Measurements from ENCODE around the gene MSL1.

The MSL1 gene

GRCh38 chr17:40174514-40174913 lies 52.7 kb downstream of the MSL1 start:
- DNase-seq (ENCODE audit: low read depth in 2 of 2), result no peak

GRCh38 chr17:40175928-40176753 lies 54.4 kb downstream of the MSL1 start:
- DNase-seq (ENCODE audit: low read depth in 2 of 2), result no peak

- DNase-seq (ENCODE audit: low read depth in 2 of 2), result no peak
Measured at GRCh38 chr17:40176754-40177110, 55.0 kb downstream of the MSL1 start.

- DNase-seq (ENCODE audit: low read depth in 2 of 2), result peak; percentile 84 to 90
Measured at GRCh38 chr17:40177275-40177874, 55.6 kb downstream of the MSL1 start, which contains the start of gene RAPGEFL1. Gene RAPGEFL1 (plus strand): TSS chr17:40177470. CDS start chr17:40177862, 392 bp downstream.

- DNase-seq (ENCODE audit: low read depth in 2 of 2), result no peak
Measured at GRCh38 chr17:40178021-40178601, 56.3 kb downstream of the MSL1 start.

- DNase-seq (ENCODE audit: low read depth in 2 of 2), result no peak
Measured at GRCh38 chr17:40178660-40179059, 56.9 kb downstream of the MSL1 start.

- DNase-seq (ENCODE audit: low read depth in 2 of 2), result no peak
Measured at GRCh38 chr17:40179923-40180659, 58.3 kb downstream of the MSL1 start.

- no peak for DNase-seq (ENCODE audit: low read depth in 2 of 2)
Measured at GRCh38 chr17:40180694-40181093, 58.9 kb downstream of the MSL1 start.

GRCh38 chr17:40181205-40181604 lies 59.4 kb downstream of the MSL1 start:
- no peak for DNase-seq (ENCODE audit: low read depth in 2 of 2)

GRCh38 chr17:40182606-40183005 lies 60.8 kb downstream of the MSL1 start:
- no peak for DNase-seq (ENCODE audit: low read depth in 2 of 2)
